ENCODE measurements around the gene POM121. TPM values are rescaled to one million over a fixed set of nuclear protein-coding genes. Genes with fewer than 3 reads are reported as not detected.

POM121 gene
- total and polyA plus RNA-seq, 2 of the 8 experiments (the other 6 are each of a cell fraction or from before 2014, with no cell fraction given), result 11.5 to 57.0 TPM

DNA sequence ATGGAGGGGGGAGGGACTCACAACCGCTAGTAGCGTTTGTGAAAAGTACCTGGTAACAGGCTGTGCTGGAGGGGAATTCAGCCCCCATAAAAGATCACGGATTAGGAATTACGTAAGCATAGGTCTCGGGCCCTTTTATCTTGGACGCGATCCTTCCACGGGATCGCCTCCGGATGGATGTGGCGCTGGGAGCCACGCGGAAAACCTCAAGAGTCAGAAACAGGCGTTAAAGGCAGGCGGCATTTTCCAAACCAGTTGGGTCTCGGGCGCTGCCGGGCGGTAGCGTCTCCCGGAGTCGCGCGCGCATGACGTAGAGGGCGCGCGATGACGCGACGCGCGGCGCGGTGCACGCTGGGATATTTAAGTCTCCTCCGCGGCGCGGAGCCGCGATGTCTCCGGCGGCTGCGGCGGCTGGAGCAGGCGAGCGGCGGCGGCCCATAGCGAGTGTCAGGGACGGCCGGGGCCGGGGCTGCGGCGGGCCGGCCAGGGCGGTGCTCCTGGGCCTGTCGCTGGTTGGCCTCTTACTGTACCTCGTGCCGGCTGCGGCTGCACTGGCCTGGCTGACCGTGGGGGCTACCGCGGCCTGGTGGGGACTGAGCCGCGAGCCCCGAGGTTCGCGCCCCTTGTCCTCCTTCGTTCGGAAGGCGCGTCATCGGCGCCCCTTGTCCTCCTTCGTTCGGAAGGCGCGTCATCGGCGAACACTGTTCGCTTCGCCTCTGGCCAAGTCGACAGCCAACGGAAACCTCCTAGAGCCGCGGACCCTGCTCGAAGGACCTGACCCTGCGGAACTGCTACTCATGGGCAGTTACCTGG, at the start of gene POM121 (continued):
- TF ChIP-seq NRF1 (IDR thresholded peaks at IDR 0.05; ENCODE audit: low read depth, low read length) (no peak), FOSL1 (IDR thresholded peaks at IDR 0.05; ENCODE audit: insufficient read depth, low read depth, low read length) (no peak)

Data from H1 (cell line).